Measurements from ENCODE around the gene CAPZA1. TPM values are rescaled to one million over a fixed set of nuclear protein-coding genes. Genes with fewer than 3 reads are reported as not detected.

CAPZA1 gene
- total and polyA plus RNA-seq, 2 of the 8 experiments (the other 6 are each of a cell fraction or from before 2014, with no cell fraction given), result 48.9 to 107 TPM

DNA sequence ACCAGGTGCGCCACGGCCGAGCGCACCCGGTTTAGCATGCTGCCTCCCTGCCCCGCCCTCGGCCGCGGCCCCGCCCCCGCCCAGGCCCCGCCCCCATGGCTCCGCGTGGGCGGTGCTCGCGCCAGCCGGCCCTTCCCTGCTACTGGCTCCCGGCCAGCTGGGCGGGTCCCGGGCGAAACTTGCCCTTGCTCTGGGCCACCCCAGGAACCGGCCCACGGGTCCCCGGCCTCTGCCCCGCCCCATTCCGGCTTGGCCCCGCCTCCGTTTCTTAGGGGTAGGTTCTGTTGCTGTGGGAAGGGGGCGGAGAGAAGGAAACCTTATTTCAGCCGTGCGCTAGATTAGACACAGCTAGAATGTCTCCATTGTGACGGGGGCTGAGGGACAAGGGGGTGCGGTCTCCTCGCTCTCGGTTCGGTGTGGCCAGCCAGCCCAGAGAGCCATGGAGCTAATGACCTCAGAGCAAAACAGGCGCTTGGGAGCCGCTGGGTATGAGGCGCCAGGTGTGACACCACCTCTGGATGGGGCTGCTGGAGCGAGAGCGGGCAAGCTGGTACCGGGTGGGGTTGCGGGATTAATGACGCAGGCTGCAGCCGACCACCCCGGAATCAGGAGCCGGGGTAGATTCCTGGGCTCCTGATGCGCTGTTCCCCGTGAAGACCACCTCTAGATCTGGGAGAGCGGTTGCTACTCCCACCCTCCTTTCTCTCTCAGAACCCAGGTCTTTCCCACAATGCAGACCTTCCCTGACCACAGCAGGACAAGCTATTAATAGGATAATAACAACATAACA, 95.8 kb downstream of the CAPZA1 start, which contains the start of gene PPM1J (continued):
- TF ChIP-seq, protein P1, sequence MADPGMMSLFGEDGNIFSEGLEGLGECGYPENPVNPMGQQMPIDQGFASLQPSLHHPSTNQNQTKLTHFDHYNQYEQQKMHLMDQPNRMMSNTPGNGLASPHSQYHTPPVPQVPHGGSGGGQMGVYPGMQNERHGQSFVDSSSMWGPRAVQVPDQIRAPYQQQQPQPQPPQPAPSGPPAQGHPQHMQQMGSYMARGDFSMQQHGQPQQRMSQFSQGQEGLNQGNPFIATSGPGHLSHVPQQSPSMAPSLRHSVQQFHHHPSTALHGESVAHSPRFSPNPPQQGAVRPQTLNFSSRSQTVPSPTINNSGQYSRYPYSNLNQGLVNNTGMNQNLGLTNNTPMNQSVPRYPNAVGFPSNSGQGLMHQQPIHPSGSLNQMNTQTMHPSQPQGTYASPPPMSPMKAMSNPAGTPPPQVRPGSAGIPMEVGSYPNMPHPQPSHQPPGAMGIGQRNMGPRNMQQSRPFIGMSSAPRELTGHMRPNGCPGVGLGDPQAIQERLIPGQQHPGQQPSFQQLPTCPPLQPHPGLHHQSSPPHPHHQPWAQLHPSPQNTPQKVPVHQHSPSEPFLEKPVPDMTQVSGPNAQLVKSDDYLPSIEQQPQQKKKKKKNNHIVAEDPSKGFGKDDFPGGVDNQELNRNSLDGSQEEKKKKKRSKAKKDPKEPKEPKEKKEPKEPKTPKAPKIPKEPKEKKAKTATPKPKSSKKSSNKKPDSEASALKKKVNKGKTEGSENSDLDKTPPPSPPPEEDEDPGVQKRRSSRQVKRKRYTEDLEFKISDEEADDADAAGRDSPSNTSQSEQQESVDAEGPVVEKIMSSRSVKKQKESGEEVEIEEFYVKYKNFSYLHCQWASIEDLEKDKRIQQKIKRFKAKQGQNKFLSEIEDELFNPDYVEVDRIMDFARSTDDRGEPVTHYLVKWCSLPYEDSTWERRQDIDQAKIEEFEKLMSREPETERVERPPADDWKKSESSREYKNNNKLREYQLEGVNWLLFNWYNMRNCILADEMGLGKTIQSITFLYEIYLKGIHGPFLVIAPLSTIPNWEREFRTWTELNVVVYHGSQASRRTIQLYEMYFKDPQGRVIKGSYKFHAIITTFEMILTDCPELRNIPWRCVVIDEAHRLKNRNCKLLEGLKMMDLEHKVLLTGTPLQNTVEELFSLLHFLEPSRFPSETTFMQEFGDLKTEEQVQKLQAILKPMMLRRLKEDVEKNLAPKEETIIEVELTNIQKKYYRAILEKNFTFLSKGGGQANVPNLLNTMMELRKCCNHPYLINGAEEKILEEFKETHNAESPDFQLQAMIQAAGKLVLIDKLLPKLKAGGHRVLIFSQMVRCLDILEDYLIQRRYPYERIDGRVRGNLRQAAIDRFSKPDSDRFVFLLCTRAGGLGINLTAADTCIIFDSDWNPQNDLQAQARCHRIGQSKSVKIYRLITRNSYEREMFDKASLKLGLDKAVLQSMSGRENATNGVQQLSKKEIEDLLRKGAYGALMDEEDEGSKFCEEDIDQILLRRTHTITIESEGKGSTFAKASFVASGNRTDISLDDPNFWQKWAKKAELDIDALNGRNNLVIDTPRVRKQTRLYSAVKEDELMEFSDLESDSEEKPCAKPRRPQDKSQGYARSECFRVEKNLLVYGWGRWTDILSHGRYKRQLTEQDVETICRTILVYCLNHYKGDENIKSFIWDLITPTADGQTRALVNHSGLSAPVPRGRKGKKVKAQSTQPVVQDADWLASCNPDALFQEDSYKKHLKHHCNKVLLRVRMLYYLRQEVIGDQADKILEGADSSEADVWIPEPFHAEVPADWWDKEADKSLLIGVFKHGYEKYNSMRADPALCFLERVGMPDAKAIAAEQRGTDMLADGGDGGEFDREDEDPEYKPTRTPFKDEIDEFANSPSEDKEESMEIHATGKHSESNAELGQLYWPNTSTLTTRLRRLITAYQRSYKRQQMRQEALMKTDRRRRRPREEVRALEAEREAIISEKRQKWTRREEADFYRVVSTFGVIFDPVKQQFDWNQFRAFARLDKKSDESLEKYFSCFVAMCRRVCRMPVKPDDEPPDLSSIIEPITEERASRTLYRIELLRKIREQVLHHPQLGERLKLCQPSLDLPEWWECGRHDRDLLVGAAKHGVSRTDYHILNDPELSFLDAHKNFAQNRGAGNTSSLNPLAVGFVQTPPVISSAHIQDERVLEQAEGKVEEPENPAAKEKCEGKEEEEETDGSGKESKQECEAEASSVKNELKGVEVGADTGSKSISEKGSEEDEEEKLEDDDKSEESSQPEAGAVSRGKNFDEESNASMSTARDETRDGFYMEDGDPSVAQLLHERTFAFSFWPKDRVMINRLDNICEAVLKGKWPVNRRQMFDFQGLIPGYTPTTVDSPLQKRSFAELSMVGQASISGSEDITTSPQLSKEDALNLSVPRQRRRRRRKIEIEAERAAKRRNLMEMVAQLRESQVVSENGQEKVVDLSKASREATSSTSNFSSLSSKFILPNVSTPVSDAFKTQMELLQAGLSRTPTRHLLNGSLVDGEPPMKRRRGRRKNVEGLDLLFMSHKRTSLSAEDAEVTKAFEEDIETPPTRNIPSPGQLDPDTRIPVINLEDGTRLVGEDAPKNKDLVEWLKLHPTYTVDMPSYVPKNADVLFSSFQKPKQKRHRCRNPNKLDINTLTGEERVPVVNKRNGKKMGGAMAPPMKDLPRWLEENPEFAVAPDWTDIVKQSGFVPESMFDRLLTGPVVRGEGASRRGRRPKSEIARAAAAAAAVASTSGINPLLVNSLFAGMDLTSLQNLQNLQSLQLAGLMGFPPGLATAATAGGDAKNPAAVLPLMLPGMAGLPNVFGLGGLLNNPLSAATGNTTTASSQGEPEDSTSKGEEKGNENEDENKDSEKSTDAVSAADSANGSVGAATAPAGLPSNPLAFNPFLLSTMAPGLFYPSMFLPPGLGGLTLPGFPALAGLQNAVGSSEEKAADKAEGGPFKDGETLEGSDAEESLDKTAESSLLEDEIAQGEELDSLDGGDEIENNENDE (IDR thresholded peaks at IDR 0.05; ENCODE audit: insufficient replicate concordance, low read length), result no peak
- TF ChIP-seq EGR1 (IDR thresholded peaks at IDR 0.05; ENCODE audit: borderline replicate concordance, low read depth, low read length) (peak; percentile 73; the same call in 1 of the 2 replicates), SP2 (IDR thresholded peaks at IDR 0.05; ENCODE audit: low read length) (no peak), SUZ12 (IDR thresholded peaks at IDR 0.05; ENCODE audit: low read length) (no peak), RFX5 (IDR thresholded peaks at IDR 0.05; ENCODE audit: borderline replicate concordance, low read depth, low read length) (no peak), KDM5A (IDR thresholded peaks at IDR 0.05; ENCODE audit: low read length) (no peak), JUN (IDR thresholded peaks at IDR 0.05; ENCODE audit: low read depth, low read length) (no peak), CEBPB (IDR thresholded peaks at IDR 0.05; ENCODE audit: low read depth, low read length) (no peak), CREB1 (IDR thresholded peaks at IDR 0.05) (peak; percentile 33; the same call in 1 of the 2 replicates), ASH2L (IDR thresholded peaks at IDR 0.05; ENCODE audit: low read length) (no peak), POLR2A (IDR thresholded peaks at IDR 0.05; ENCODE audit: control extremely low read depth in 1 of 2, low read depth in 2 of 2, low read length in 2 of 2) (no peak), SIRT6 (IDR thresholded peaks at IDR 0.05; ENCODE audit: low read length) (no peak)
